Nucleus accumbens (tissue), 56 donors: ENCODE measurements around the gene CARD10.

Experiments
- DNase-seq, 56 donors: peaks; one replicate each; lab custom pipeline; 2025; lab: John Stamatoyannopoulos, UW

CARD10 gene

GRCh38 chr22:37443086-37443485, 76.1 kb downstream of the CARD10 start:
- DNase-seq = no peak

- DNase-seq = no peak
Observed at GRCh38 chr22:37442537-37442936, 76.7 kb downstream of the CARD10 start.

GRCh38 chr22:37442135-37442534, 77.1 kb downstream of the CARD10 start:
- DNase-seq = no peak

GRCh38 chr22:37440875-37441274, 78.3 kb downstream of the CARD10 start:
- no peak for DNase-seq
